NB4 (cell line): ENCODE measurements around the gene LGR4.

ENCODE experiments used
- DNase-seq: peaks from one replicate; pipeline ENCODE4 v3.0.0; 2010; ENCODE audit warnings: low read depth
- H3K4me3 ChIP-seq: one replicate; pipeline ENCODE4 v1.5.1; 2011; ENCODE audit warnings: mild to moderate bottlenecking, low read depth, low read length, moderate library complexity
- CTCF ChIP-seq: IDR thresholded peaks from one replicate; pipeline ENCODE4 v1.5.1; 2012; ENCODE audit warnings: low read depth, low read length
- MAX ChIP-seq: IDR thresholded peaks from 2 replicates; pipeline ENCODE4 v1.6.1; 2011; ENCODE audit warnings: low read depth, low read length
- MYC ChIP-seq: IDR thresholded peaks from 2 replicates; pipeline ENCODE4 v1.6.1; 2011; ENCODE audit warnings: low read depth, low read length
- POLR2A ChIP-seq: IDR thresholded peaks from 2 replicates; pipeline ENCODE4 v1.6.1; 2011; ENCODE audit warnings: mild to moderate bottlenecking; ENCODE audit not compliant: insufficient read length; ENCODE audit errors: extremely low read depth

Gene LGR4

GRCh38 chr11:27381238-27381666 is 91.3 kb downstream of the LGR4 start:
- TF ChIP-seq CTCF (no peak), POLR2A (no peak), MYC (no peak), MAX (no peak)

GRCh38 chr11:27380771-27381170 is 91.8 kb downstream of the LGR4 start:
- no peak overlapping the region for H3K4me3 ChIP-seq

More at GRCh38 chr11:27381238-27381666, 91.3 kb downstream of the LGR4 start:
- no peak overlapping the region for H3K4me3 ChIP-seq
- no peak for DNase-seq

GRCh38 chr11:27379449-27379848 is 93.1 kb downstream of the LGR4 start:
- TF ChIP-seq CTCF (no peak), MAX (no peak), MYC (no peak), POLR2A (no peak)
- DNase-seq: no peak
- H3K4me3 ChIP-seq: no peak overlapping the region

More at GRCh38 chr11:27380771-27381170, 91.8 kb downstream of the LGR4 start:
- no peak for DNase-seq
- no peak for TF ChIP-seq CTCF
- no peak for TF ChIP-seq MYC
- no peak for TF ChIP-seq POLR2A

- TF ChIP-seq MYC (no peak), MAX (no peak), CTCF (no peak), POLR2A (no peak)
- no peak overlapping the region for H3K4me3 ChIP-seq
- no peak for DNase-seq
These were observed 97.2 kb downstream of the LGR4 start for GRCh38 chr11:27375370-27375769.

- H3K4me3 ChIP-seq: no peak overlapping the region
- TF ChIP-seq CTCF (no peak), MAX (no peak), POLR2A (no peak), MYC (no peak)
- no peak for DNase-seq
These were observed 98.6 kb downstream of the LGR4 start for GRCh38 chr11:27373856-27374602.
